Neutrophil (primary cell): ENCODE data around the gene RPS5.
A peak's percentile ranks its signal among the peaks of the same experiment; 100 is the strongest.
"Not testable (repeated sequence)": the region's sequence is repeated elsewhere in the genome, so short reads cannot be mapped to it uniquely, and the experiment has no call there.

Experiments
- H3K27ac ChIP-seq: fragments of 200-600 bp; sonication (generic); 2 replicates; pipeline ENCODE4 v1.5.1; 2016; ENCODE audit warnings: mild to moderate bottlenecking, moderate library complexity
- H3K27me3 ChIP-seq: fragments of 200-600 bp; sonication (generic); 2 replicates; pipeline ENCODE4 v1.6.0; 2016; ENCODE audit warnings: mild to moderate bottlenecking
- H3K36me3 ChIP-seq: fragments of 200-600 bp; sonication (generic); 2 replicates; pipeline ENCODE4 v1.5.1; 2017
- H3K4me1 ChIP-seq, 2 experiments: fragments of 200-600 bp in 1 of 2; sonication (generic) in 1 of 2; 1 replicate in 1 of 2; 2 replicates in 1 of 2; pipeline versions ENCODE4 v1.5.1 to v1.6.1; 2013 to 2016; ENCODE audit warnings: low read depth in 1 of 2, low read length in 1 of 2, mild to moderate bottlenecking in 1 of 2, moderate library complexity in 1 of 2; ENCODE audit not compliant: control insufficient read depth in 1 of 2, insufficient read depth in 1 of 2
- H3K4me3 ChIP-seq, 2 experiments: fragments of 200-600 bp in 1 of 2; sonication (generic) in 1 of 2; 1 replicate in 1 of 2; 2 replicates in 1 of 2; pipeline ENCODE4 v1.5.1; 2013 to 2016; ENCODE audit warnings: low read depth in 1 of 2, low read length in 1 of 2, mild to moderate bottlenecking in 1 of 2, moderate library complexity in 1 of 2
- H3K9me3 ChIP-seq: fragments of 200-600 bp; sonication (generic); 2 replicates; pipeline ENCODE4 v1.5.1; 2016
- CTCF ChIP-seq: fragments of 200-600 bp; sonication (generic); IDR thresholded peaks from 2 replicates; pipeline ENCODE4 v1.5.1; 2016; ENCODE audit warnings: antibody characterized with exemption

RPS5 gene

GRCh38 chr19:58399903-58400302, 12.8 kb downstream of the RPS5 start:
- no peak overlapping the region for H3K27ac ChIP-seq
- peaks cover 3% of the 10 kb centered on the region for H3K36me3 ChIP-seq
- TF ChIP-seq CTCF: no peak
- H3K4me3 ChIP-seq: no peak overlapping the region
- no peaks in the 10 kb centered on the region for H3K9me3 ChIP-seq
- peaks cover 50% of the 10 kb centered on the region for H3K27me3 ChIP-seq
- H3K4me1 ChIP-seq: peaks cover 5 to 14% of the 10 kb centered on the region in 2 experiments

GRCh38 chr19:58400316-58400915, 13.3 kb downstream of the RPS5 start:
- Histone ChIP-seq H3K27me3 (peaks cover 45% of the 10 kb centered on the region), H3K4me3 (peak overlapping the region in 1 of 2 experiments; percentile 64), H3K4me1 (peaks cover 5 to 14% of the 10 kb centered on the region in 2 experiments), H3K9me3 (no peaks in the 10 kb centered on the region), H3K27ac (peak overlapping the region; percentile 26), H3K36me3 (no peaks in the 10 kb centered on the region)
- TF ChIP-seq CTCF: no peak

- Histone ChIP-seq H3K4me1 (peaks cover 5 to 14% of the 10 kb centered on the region in 2 experiments), H3K4me3 (peak overlapping the region; percentile 59 to 64), H3K27me3 (peaks cover 37% of the 10 kb centered on the region), H3K9me3 (no peaks in the 10 kb centered on the region), H3K27ac (peak overlapping the region; percentile 26), H3K36me3 (no peaks in the 10 kb centered on the region)
- TF ChIP-seq CTCF: peak; percentile 17
These were observed 14.1 kb downstream of the RPS5 start for GRCh38 chr19:58400916-58401839.

GRCh38 chr19:58401840-58402421, 14.9 kb downstream of the RPS5 start:
- Histone ChIP-seq H3K4me3 (peak overlapping the region; percentile 59 to 64), H3K36me3 (no peaks in the 10 kb centered on the region), H3K27me3 (peaks cover 30% of the 10 kb centered on the region), H3K4me1 (peaks cover 5 to 10% of the 10 kb centered on the region in 2 experiments), H3K9me3 (no peaks in the 10 kb centered on the region), H3K27ac (no peak overlapping the region)
- no peak for TF ChIP-seq CTCF

- not testable (repeated sequence) for H3K27ac ChIP-seq, H3K4me3 ChIP-seq, H3K9me3 ChIP-seq, H3K36me3 ChIP-seq, H3K27me3 ChIP-seq
- H3K4me1 ChIP-seq: peaks cover 17 to 20% of the 10 kb centered on the region in 2 experiments
These were observed 16.9 kb downstream of the RPS5 start for GRCh38 chr19:58403920-58404478.
